ENCODE results near the gene LRRC9.

GRCh38 chr14:59905188-59905587 lies 14.8 kb upstream of the LRRC9 start:
- TF ChIP-seq CTCF (IDR thresholded peaks at IDR 0.05; ENCODE audit: insufficient read depth, low read length) (no peak), POLR2AphosphoS5 (IDR thresholded peaks at IDR 0.05; ENCODE audit: low read depth) (no peak), REST (IDR thresholded peaks at IDR 0.05; ENCODE audit: insufficient replicate concordance, low read depth) (no peak), GABPA (IDR thresholded peaks at IDR 0.05; ENCODE audit: low read depth) (no peak)
